ENCODE results near the gene JAZF1. TPM values are rescaled to one million over a fixed set of nuclear protein-coding genes. Genes with fewer than 3 reads are reported as not detected.

Gene JAZF1
- total and polyA plus RNA-seq, 4 donors = 5.2 to 16.5 (median 10.7) TPM

DNA sequence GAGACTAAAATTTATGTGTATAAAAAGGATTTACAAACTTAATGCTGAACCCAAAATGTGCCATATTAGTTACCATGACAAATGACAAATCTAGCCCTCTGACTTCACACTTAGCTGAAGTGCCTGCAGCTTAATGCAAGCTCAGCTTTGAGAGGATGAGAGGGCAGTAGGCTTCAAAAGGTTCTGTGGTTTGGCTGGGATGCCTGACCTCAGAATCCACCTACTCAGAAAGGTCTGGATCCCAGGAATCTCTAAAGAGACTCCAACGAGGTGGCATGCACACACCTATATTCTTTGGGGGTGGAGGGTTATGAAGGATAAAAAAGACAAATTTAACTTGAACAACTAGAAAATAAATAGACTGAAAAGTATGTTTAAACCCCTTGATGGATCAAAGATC is 227.2 kb downstream of the JAZF1 start:
- H3K36me3 ChIP-seq (ENCODE audit: control insufficient read depth in 4 of 4, insufficient read depth in 4 of 4, low read length in 4 of 4) = no peaks in the 10 kb centered on the region
- no peak for DNase-seq
- H3K27ac ChIP-seq (ENCODE audit: low read depth in 1 of 2, low read length in 1 of 2) = no peak overlapping the region
- ATAC-seq (ENCODE audit: insufficient read depth, low FRiP score) = no peak
- H3K27me3 ChIP-seq (ENCODE audit: control insufficient read depth in 3 of 3, insufficient read depth in 3 of 3, low read length in 2 of 3) = peaks cover 0 to 2% (median 0%) of the 10 kb centered on the region in 3 donors
- TF ChIP-seq, protein P1, sequence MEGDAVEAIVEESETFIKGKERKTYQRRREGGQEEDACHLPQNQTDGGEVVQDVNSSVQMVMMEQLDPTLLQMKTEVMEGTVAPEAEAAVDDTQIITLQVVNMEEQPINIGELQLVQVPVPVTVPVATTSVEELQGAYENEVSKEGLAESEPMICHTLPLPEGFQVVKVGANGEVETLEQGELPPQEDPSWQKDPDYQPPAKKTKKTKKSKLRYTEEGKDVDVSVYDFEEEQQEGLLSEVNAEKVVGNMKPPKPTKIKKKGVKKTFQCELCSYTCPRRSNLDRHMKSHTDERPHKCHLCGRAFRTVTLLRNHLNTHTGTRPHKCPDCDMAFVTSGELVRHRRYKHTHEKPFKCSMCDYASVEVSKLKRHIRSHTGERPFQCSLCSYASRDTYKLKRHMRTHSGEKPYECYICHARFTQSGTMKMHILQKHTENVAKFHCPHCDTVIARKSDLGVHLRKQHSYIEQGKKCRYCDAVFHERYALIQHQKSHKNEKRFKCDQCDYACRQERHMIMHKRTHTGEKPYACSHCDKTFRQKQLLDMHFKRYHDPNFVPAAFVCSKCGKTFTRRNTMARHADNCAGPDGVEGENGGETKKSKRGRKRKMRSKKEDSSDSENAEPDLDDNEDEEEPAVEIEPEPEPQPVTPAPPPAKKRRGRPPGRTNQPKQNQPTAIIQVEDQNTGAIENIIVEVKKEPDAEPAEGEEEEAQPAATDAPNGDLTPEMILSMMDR (IDR thresholded peaks at IDR 0.05; ENCODE audit: control extremely low read depth, extremely low read depth) = no peak
- H3K4me3 ChIP-seq = no peak overlapping the region
- 64 to 76% methylated on average over 1 of the region's 1 CpG for WGBS, 2 donors
- no peak overlapping the region for H3K9ac ChIP-seq (ENCODE audit: insufficient read depth in 1 of 2, low read length in 2 of 2)
- peaks cover 0 to 4% (median 0%) of the 10 kb centered on the region in 5 donors for H3K4me1 ChIP-seq (ENCODE audit: control insufficient read depth in 5 of 5, insufficient read depth in 5 of 5, low read length in 5 of 5)
- no peaks in the 10 kb centered on the region for H3K9me3 ChIP-seq (ENCODE audit: control insufficient read depth in 4 of 4, insufficient read depth in 3 of 4, low read length in 3 of 4)

DNA sequence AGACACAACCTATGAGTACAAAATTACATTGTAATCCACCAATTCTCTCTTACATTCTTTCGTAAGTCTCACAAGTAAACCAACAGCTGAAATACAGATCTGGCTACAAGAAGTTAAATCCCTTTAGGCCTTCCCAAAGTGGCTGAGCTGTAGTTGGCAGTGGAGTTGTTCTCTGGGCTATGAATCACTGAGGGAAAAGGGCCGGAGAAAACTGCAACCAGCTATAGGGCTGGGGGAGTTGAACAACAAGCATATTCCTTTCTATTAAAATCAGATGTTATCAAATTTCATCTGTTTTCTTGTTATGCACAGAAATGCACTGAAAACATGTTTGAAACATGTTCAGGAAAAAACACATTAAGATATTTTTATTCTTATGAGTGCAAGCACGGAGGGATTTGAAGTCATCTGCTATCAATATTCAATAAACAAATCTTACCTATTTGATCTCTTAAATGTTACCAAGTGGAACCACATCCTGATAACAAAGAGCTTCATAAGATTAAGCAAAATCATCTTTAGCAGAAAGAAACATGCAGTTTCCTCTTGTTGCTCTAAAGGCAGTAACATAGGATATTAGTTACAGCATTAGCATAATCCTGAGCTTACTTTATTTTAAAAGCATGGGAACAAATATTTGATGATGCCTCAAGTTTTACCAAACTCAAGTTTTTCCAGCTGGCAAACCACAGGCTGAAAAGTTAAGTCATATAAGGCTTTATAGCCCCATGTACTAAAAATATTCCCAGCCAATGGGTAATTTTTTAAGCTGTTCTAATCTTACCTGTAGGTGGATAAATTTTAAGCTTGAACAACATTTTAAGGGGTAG is 227.9 kb downstream of the JAZF1 start:
- Histone ChIP-seq H3K36me3 (ENCODE audit: control insufficient read depth in 4 of 4, insufficient read depth in 4 of 4, low read length in 4 of 4) (no peaks in the 10 kb centered on the region), H3K9ac (ENCODE audit: insufficient read depth in 1 of 2, low read length in 2 of 2) (no peak overlapping the region), H3K27ac (ENCODE audit: low read depth in 1 of 2, low read length in 1 of 2) (no peak overlapping the region), H3K9me3 (ENCODE audit: control insufficient read depth in 4 of 4, insufficient read depth in 3 of 4, low read length in 3 of 4) (no peaks in the 10 kb centered on the region), H3K4me1 (ENCODE audit: control insufficient read depth in 5 of 5, insufficient read depth in 5 of 5, low read length in 5 of 5) (peaks cover 0 to 4% (median 0%) of the 10 kb centered on the region in 5 donors), H3K27me3 (ENCODE audit: control insufficient read depth in 3 of 3, insufficient read depth in 3 of 3, low read length in 2 of 3) (peaks cover 0 to 2% (median 0%) of the 10 kb centered on the region in 3 donors), H3K4me3 (no peak overlapping the region)
- DNase-seq (no peak), ATAC-seq (ENCODE audit: insufficient read depth, low FRiP score) (no peak)
- 82 to 98% methylated on average over 3 of the region's 3 CpGs for WGBS, 2 donors
- TF ChIP-seq, protein P1 (IDR thresholded peaks at IDR 0.05; ENCODE audit: control extremely low read depth, extremely low read depth) = no peak

DNA sequence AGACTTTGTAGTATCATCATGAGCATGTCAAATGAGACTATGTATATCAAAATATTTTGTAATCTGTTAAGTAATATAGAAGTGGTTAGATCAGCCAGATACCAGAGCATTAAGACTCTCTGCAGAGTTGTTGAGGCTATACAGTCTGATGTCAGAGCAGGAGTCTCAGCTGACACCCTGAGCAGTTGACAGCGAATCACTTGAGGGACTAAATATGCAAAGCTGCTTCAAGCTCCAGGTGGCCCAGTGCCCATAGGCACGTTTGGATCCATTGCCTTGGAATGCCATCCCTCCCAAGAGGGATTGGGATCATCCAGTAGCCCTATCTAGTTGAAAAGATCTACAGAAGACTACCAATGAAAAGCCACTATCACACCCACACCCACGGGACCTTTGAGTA is 230.5 kb downstream of the JAZF1 start:
- H3K4me1 ChIP-seq (ENCODE audit: control insufficient read depth in 5 of 5, insufficient read depth in 5 of 5, low read length in 5 of 5) = peaks cover 0 to 9% (median 0%) of the 10 kb centered on the region in 5 donors
- H3K9ac ChIP-seq (ENCODE audit: insufficient read depth in 1 of 2, low read length in 2 of 2) = no peak overlapping the region
- H3K27ac ChIP-seq (ENCODE audit: low read depth in 1 of 2, low read length in 1 of 2) = no peak overlapping the region
- DNase-seq (no peak), ATAC-seq (ENCODE audit: insufficient read depth, low FRiP score) (no peak)
- H3K36me3 ChIP-seq (ENCODE audit: control insufficient read depth in 4 of 4, insufficient read depth in 4 of 4, low read length in 4 of 4) = no peaks in the 10 kb centered on the region
- WGBS, 2 donors = 76 to 90% methylated on average over 3 of the region's 3 CpGs
- H3K9me3 ChIP-seq (ENCODE audit: control insufficient read depth in 4 of 4, insufficient read depth in 3 of 4, low read length in 3 of 4) = no peaks in the 10 kb centered on the region
- TF ChIP-seq, protein P1 (IDR thresholded peaks at IDR 0.05; ENCODE audit: control extremely low read depth, extremely low read depth) = no peak
- peaks cover 0 to 2% (median 0%) of the 10 kb centered on the region in 3 donors for H3K27me3 ChIP-seq (ENCODE audit: control insufficient read depth in 3 of 3, insufficient read depth in 3 of 3, low read length in 2 of 3)
- no peak overlapping the region for H3K4me3 ChIP-seq

Data from lung (tissue), 12 donors.